ENCODE data around the gene KHDC4. TPM values are rescaled to one million over a fixed set of nuclear protein-coding genes. Genes with fewer than 3 reads are reported as not detected.

KHDC4 gene
- total and polyA plus RNA-seq, 12 donors: 14.3 to 33.8 (median 22.0) TPM

- no peaks in the 10 kb centered on the region for H3K27me3 ChIP-seq
- H3K4me1 ChIP-seq: peaks cover 34 to 89% (median 80%) of the 10 kb centered on the region in 9 donors
- DNase-seq (peak; percentile 87), ATAC-seq (peak; percentile 64 to 82 (median 76))
- intact Hi-C loops (cut with DNase I): loop anchor here in 4 of 10 donors (2.0 to 5.0 kb wide), 2 partner anchors 16 to 36 kb away; partner anchors contain the start of gene RXFP4 (in 4 of the 4)
- WGBS, 2 donors: 0 to 1% methylated on average over 49 to 52 of the region's 52 CpGs
- peak within 1 kb of the TSS; percentile 66 to 97 (median 88) for H3K4me3 ChIP-seq
- peak in 7 of 9 donors; percentile 12 to 55 (median 31) for TF ChIP-seq CTCF (IDR thresholded peaks at IDR 0.05)
- H3K9me3 ChIP-seq: no peaks in the 10 kb centered on the region
- peak within 1 kb of the TSS; percentile 86 to 99 (median 96) for H3K27ac ChIP-seq
- peaks cover 0 to 12% (median 0%) of the 10 kb centered on the region in 9 donors for H3K36me3 ChIP-seq
These were observed 44.2 kb upstream of the KHDC4 start, which contains the start of gene ARHGEF2 for GRCh38 chr1:155978325-155978972. TSS of gene ARHGEF2 (minus strand) at chr1:155978547. CDS start at chr1:155978427, 120 bp downstream.

- no peaks in the 10 kb centered on the region for H3K27me3 ChIP-seq
- peak overlapping the region; percentile 66 to 97 (median 88) for H3K4me3 ChIP-seq
- DNase-seq (peak in 1 of 2 donors; percentile 62), ATAC-seq (peak; percentile 29 to 63 (median 52))
- no peaks in the 10 kb centered on the region for H3K9me3 ChIP-seq
- no peak for TF ChIP-seq CTCF (IDR thresholded peaks at IDR 0.05)
- 0 to 1% methylated on average over 41 to 52 of the region's 52 CpGs for WGBS, 2 donors
- H3K27ac ChIP-seq: peak overlapping the region; percentile 86 to 99 (median 96)
- H3K4me1 ChIP-seq: peaks cover 34 to 89% (median 81%) of the 10 kb centered on the region in 9 donors
- peaks cover 0 to 18% (median 0%) of the 10 kb centered on the region in 9 donors for H3K36me3 ChIP-seq
- intact Hi-C loops (cut with DNase I): loop anchor here in 5 of 10 donors (2.0 to 5.0 kb wide), 3 partner anchors 15 to 36 kb away; partner anchors contain the start of gene RXFP4 (in 4 of the 5)
These were observed 43.6 kb upstream of the KHDC4 start for GRCh38 chr1:155977690-155978324.

DNA sequence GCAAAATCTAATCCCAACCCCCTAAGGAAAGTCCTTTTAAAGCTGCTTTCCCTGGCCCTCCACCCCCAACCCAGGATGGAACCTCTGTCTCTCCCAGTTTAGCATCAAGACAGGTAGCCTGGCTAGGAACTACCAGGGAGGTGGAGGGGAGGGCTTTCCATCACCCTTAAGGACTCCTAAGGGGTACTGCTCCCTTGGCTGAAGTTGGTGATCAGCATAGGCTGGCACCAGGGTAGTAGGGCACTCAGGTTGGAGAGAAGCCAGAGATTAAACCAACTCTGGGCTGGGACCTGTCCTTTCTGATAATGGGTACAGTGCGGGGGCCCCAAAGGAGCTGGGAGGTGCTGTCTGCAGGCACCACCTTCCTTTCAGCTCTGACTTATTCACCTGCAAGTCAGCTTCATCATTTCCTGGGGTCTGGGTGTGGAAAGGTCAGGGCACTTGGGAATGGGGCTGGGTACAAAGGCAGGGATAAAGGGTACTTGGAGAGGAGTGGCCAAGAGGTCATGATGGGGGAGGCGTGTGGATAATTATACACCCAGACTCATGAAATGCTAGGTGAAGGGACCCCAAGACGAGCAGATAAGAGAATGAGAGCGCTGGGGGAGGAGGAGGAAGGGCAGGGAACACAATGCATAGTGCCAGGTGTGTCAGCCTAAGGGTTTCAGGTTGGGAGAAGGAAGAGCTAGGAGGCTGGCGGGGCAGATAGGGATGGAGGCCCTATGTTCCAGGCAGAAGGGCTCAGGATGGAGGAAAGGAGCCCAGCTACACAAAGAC is 42.9 kb upstream of the KHDC4 start:
- H3K27ac ChIP-seq: peak overlapping the region; percentile 86 to 99 (median 96)
- peak in 6 of 8 donors; percentile 0 to 2 (median 1) for ATAC-seq
- intact Hi-C loops (cut with DNase I): loop anchor here in 5 of 10 donors (2.0 to 5.0 kb wide), 2 partner anchors 32 to 35 kb away; partner anchors contain the start of gene RXFP4 (in 4 of the 5)
- no peaks in the 10 kb centered on the region for H3K27me3 ChIP-seq
- no peaks in the 10 kb centered on the region for H3K9me3 ChIP-seq
- WGBS, 2 donors: 7 to 13% methylated on average over 5 of the region's 5 CpGs
- peak in 1 of 2 donors; percentile 7 for DNase-seq
- peaks cover 0 to 25% (median 0%) of the 10 kb centered on the region in 9 donors for H3K36me3 ChIP-seq
- peak overlapping the region; percentile 66 to 97 (median 88) for H3K4me3 ChIP-seq
- peaks cover 39 to 89% (median 82%) of the 10 kb centered on the region in 9 donors for H3K4me1 ChIP-seq
- TF ChIP-seq CTCF (IDR thresholded peaks at IDR 0.05): no peak
